Activated CD8-positive, alpha-beta memory T cell treated with anti-CD3 and anti-CD28 coated beads, Interleukin-2, amount 50 U/mL, for 1 hour (primary cell): Measurements from ENCODE around the gene RAD23A.
"Not testable (repeated sequence)": the region's sequence is repeated elsewhere in the genome, so short reads cannot be mapped to it uniquely, and the experiment has no call there.

Experiments used
- DNase-seq: peaks from one replicate; pipeline ENCODE4 v3.0.0-alpha.2; 2020; ENCODE audit errors: extremely low read depth

RAD23A gene

GRCh38 chr19:12945479-12946091 is at the start of gene RAD23A:
Gene RAD23A, plus strand, starts transcription at chr19:12945862. Its CDS starts 87 bp downstream, at chr19:12945949.
- peak; percentile 96 for DNase-seq

GRCh38 chr19:12896460-12896859 is 49.2 kb upstream of the RAD23A start:
- no peak for DNase-seq

- no peak for DNase-seq
Measured at GRCh38 chr19:12899891-12900518, 45.7 kb upstream of the RAD23A start.

GRCh38 chr19:12907166-12907565 is 38.5 kb upstream of the RAD23A start:
- DNase-seq: no peak

- no peak for DNase-seq
Measured at GRCh38 chr19:12912571-12912970, 33.1 kb upstream of the RAD23A start.

- DNase-seq: no peak
Measured at GRCh38 chr19:12913011-12913561, 32.6 kb upstream of the RAD23A start.

- DNase-seq: no peak
Measured at GRCh38 chr19:12913851-12914690, 31.6 kb upstream of the RAD23A start.

- DNase-seq: not testable (repeated sequence)
Measured at GRCh38 chr19:12915860-12916259, 29.8 kb upstream of the RAD23A start.

- DNase-seq: no peak
Measured at GRCh38 chr19:12918253-12918652, 27.4 kb upstream of the RAD23A start.

GRCh38 chr19:12921047-12921446 is 24.6 kb upstream of the RAD23A start:
- DNase-seq: no peak

GRCh38 chr19:12922959-12923358 is 22.7 kb upstream of the RAD23A start:
- DNase-seq: no peak

GRCh38 chr19:12924621-12925310 is 20.9 kb upstream of the RAD23A start:
- no peak for DNase-seq

GRCh38 chr19:12930002-12930645 is 15.5 kb upstream of the RAD23A start:
- DNase-seq: no peak

GRCh38 chr19:12932392-12933286 is 13.0 kb upstream of the RAD23A start:
- DNase-seq: no peak

- peak; percentile 69 for DNase-seq
Measured at GRCh38 chr19:12933287-12934072, 12.2 kb upstream of the RAD23A start, which contains the start of gene FARSA. Gene FARSA, minus strand, starts transcription at chr19:12933711. Its CDS starts 15 bp downstream, at chr19:12933696.

GRCh38 chr19:12935071-12935470 is 10.6 kb upstream of the RAD23A start:
- no peak for DNase-seq

- no peak for DNase-seq
Measured at GRCh38 chr19:12936582-12936981, 9.1 kb upstream of the RAD23A start.

- DNase-seq: no peak
Measured at GRCh38 chr19:12937093-12937926, 8.4 kb upstream of the RAD23A start.
